ENCODE data around the gene TMC1.

- TF ChIP-seq CTCF (IDR thresholded peaks at IDR 0.05; ENCODE audit: low read depth, low read length, poor library complexity, severe bottlenecking) (no peak), EZH2phosphoT487 (IDR thresholded peaks at IDR 0.05; ENCODE audit: borderline replicate concordance, low read length) (no peak)
Measured at GRCh38 chr9:72844440-72844768, 323.0 kb downstream of the TMC1 start.
